B cell (primary cell): ENCODE results near the gene MAP4K2. TPM values are rescaled to one million over a fixed set of nuclear protein-coding genes. Genes with fewer than 3 reads are reported as not detected.

Experiments
- ATAC-seq: fragments of 200-7000 bp; cut with Tn5 transposase; one replicate; pipeline ENCODE4 v1.10.0; 2021; ENCODE audit warnings: low read depth, mild to moderate bottlenecking, moderate number of reproducible peaks, moderate library complexity
- CTCF ChIA-PET: fragments of 350-600 bp; sonication (Branson Sonifier 250); formaldehyde crosslinking; loops from one replicate; lab custom pipeline; 2021; ENCODE audit warnings: antibody characterized with exemption, inconsistent platforms; lab: Charles Lee
- POLR2A ChIA-PET: fragments of 350-600 bp; sonication (Branson Sonifier 250); formaldehyde crosslinking; loops from one replicate; lab custom pipeline; 2021; ENCODE audit warnings: antibody characterized with exemption; lab: Charles Lee
- DNase-seq: peaks from one replicate; pipeline ENCODE4 v3.0.0; 2013
- H2AFZ ChIP-seq: 2 replicates; pipeline ENCODE4 v1.6.1; 2012; ENCODE audit warnings: mild to moderate bottlenecking, low read depth, low read length; ENCODE audit not compliant: insufficient read depth, poor library complexity, severe bottlenecking
- H3K27ac ChIP-seq, 2 donors: 1 replicate in 1 of 2; 2 replicates in 1 of 2; pipeline ENCODE4 v1.5.1; 2012 to 2013; ENCODE audit warnings: low read length in 2 of 2, mild to moderate bottlenecking in 2 of 2, moderate library complexity in 1 of 2
- H3K27me3 ChIP-seq, 4 experiments: fragments of 200-600 bp in 1 of 4; sonication (generic) in 1 of 4; replicated peaks in 1 of 4; 1 replicate in 2 of 4; 2 replicates in 2 of 4; pipeline versions ENCODE4 v1.6.1 to v1.7.0; 2013 to 2016; ENCODE audit warnings: low read length in 3 of 4, mild to moderate bottlenecking in 2 of 4, mixed read lengths in 1 of 4, moderate library complexity in 1 of 4; ENCODE audit not compliant: insufficient read depth in 4 of 4, control insufficient read depth in 3 of 4; ENCODE audit errors: control extremely low read depth in 1 of 4
- H3K36me3 ChIP-seq, 2 experiments: replicated peaks in 1 of 2; 1 replicate in 1 of 2; 2 replicates in 1 of 2; pipeline versions ENCODE4 v1.6.1 to v1.7.1; 2013; ENCODE audit warnings: low read length in 1 of 2; ENCODE audit not compliant: insufficient read depth in 2 of 2, control insufficient read depth in 1 of 2; ENCODE audit errors: control extremely low read depth in 1 of 2, extremely low read depth in 1 of 2
- H3K4me1 ChIP-seq, 2 donors: fragments of 200-600 bp in 1 of 2; sonication (generic) in 1 of 2; 1 replicate in 1 of 2; 2 replicates in 1 of 2; pipeline versions ENCODE4 v1.5.1 to v1.6.1; 2013 to 2017; ENCODE audit warnings: low read length in 2 of 2; ENCODE audit not compliant: control insufficient read depth in 2 of 2, insufficient read depth in 2 of 2
- H3K4me2 ChIP-seq: replicated peaks from 2 replicates; pipeline ENCODE3; 2012; ENCODE audit warnings: mild to moderate bottlenecking, low read depth, low read length; ENCODE audit not compliant: poor library complexity, severe bottlenecking
- H3K4me3 ChIP-seq, 5 experiments: fragments of 200-600 bp in 1 of 5; sonication (generic) in 1 of 5; 1 replicate in 3 of 5; 2 replicates in 2 of 5; pipeline versions ENCODE4 v1.5.1 to v1.7.0; 2011 to 2016; ENCODE audit warnings: low read length in 4 of 5, mild to moderate bottlenecking in 4 of 5, low read depth in 2 of 5, control low read depth in 1 of 5, moderate library complexity in 1 of 5; ENCODE audit not compliant: insufficient read depth in 1 of 5; ENCODE audit errors: control extremely low read depth in 1 of 5, extremely low read depth in 1 of 5
- H3K79me2 ChIP-seq: fragments of 200-600 bp; sonication (generic); one replicate; pipeline ENCODE4 v1.6.0; 2016; ENCODE audit warnings: low read length; ENCODE audit not compliant: control insufficient read depth, insufficient read depth
- H3K9ac ChIP-seq: fragments of 200-600 bp; sonication (generic); 2 replicates; pipeline ENCODE4 v1.6.1; 2017; ENCODE audit warnings: mild to moderate bottlenecking, low read length, moderate library complexity
- H3K9me3 ChIP-seq, 3 donors: one replicate each; pipeline versions ENCODE4 v1.6.1 to v1.7.1; 2013; ENCODE audit warnings: low read length in 2 of 3; ENCODE audit not compliant: control insufficient read depth in 2 of 3, insufficient read depth in 1 of 3; ENCODE audit errors: control extremely low read depth in 1 of 3
- H4K20me1 ChIP-seq: 2 replicates; pipeline ENCODE4 v1.6.0; 2012; ENCODE audit warnings: mild to moderate bottlenecking, low read length; ENCODE audit not compliant: insufficient read depth, control insufficient read depth, poor library complexity, severe bottlenecking
- H3K27ac Mint-ChIP-seq: one replicate; pipeline ENCODE4 v1.8.0; 2021; ENCODE audit warnings: mixed read lengths
- H3K27me3 Mint-ChIP-seq: one replicate; pipeline ENCODE4 v1.8.0; 2021; ENCODE audit warnings: mixed read lengths
- H3K4me1 Mint-ChIP-seq: one replicate; pipeline ENCODE4 v1.8.0; 2021; ENCODE audit warnings: mixed read lengths
- H3K4me3 Mint-ChIP-seq: one replicate; pipeline ENCODE4 v1.8.0; 2021; ENCODE audit warnings: mixed read lengths
- H3K9me3 Mint-ChIP-seq: one replicate; pipeline ENCODE4 v1.8.0; 2022; ENCODE audit warnings: mixed read lengths; ENCODE audit not compliant: insufficient read depth
- EZH2 ChIP-seq: IDR thresholded peaks from 2 replicates; pipeline ENCODE4 v1.6.1; 2012; ENCODE audit warnings: borderline replicate concordance, low read depth, mild to moderate bottlenecking, moderate library complexity, low read length; ENCODE audit not compliant: insufficient read depth, poor library complexity, severe bottlenecking
- WGBS: methylation state at CpG from one replicate; pipeline ENCODE4 v1.1.5; 2013; ENCODE audit warnings: missing lambda C conversion rate; ENCODE audit not compliant: insufficient coverage; 5-methylcytosine and 5-hydroxymethylcytosine counted together
- intact Hi-C: fragments of 100-400 bp; cut with micrococcal nuclease; formaldehyde crosslinking; loops from one replicate; pipeline ENCODE4 v1.10.0; 2022
- polyA plus RNA-seq: library from polyadenylated mRNA; depleted of rRNA; stranded (reverse); fragments of >200 nt; gene quantifications from 2 replicates; pipeline ENCODE4 v1.2.3, GENCODE V29; 2012
- total RNA-seq, 2 donors: library from RNA; stranded (reverse); fragments of 120-200 nt in 1 of 2; gene quantifications; 1 replicate in 1 of 2; 2 replicates in 1 of 2; pipeline versions ENCODE4 v1.2.3 to v1.2.4, GENCODE V29; 2013 to 2022
- TF ChIP-seq, protein P1 (sequence below): fragments of 200-600 bp; IDR thresholded peaks from one replicate; pipeline ENCODE4 v1.8.0; 2022; ENCODE audit warnings: antibody characterized with exemption, mild to moderate bottlenecking

Gene MAP4K2
- total and polyA plus RNA-seq, 2 donors (not counting 1 experiment from before 2014, with no cell fraction given) = 118 to 163 TPM

DNA sequence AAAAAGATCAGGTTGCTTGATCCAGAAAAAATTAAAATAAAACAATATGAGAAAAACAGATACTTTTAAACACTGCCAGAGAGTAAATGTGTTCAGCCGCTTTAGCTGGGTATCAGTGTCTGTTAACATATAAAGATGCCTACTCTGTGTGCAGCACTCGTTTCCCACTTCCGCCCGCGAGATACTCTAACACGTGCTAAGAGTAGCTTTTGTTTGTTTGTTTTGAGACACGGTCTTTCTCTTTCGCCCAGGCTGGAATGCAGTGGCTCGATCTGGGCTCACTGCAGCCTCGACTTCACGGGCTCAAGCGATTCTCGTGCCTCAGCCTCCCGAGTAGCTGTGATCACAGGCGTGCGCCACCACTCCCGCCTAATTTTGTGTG is 7.9 kb upstream of the MAP4K2 start:
- intact Hi-C loops = loop anchor here (1.0 to 2.0 kb wide), 5 partner anchors 9 to 78 kb away; partner anchors contain the start of genes CDC42BPG and RASGRP2

More for the DNA sequence above, 7.9 kb upstream of the MAP4K2 start:
- peak overlapping the region; percentile 63 to 79 for H3K27ac ChIP-seq
- Mint-ChIP-seq H3K27me3 (no peaks in the 10 kb centered on the region), H3K4me1 (peaks cover 34% of the 10 kb centered on the region), H3K27ac (peak overlapping the region; percentile 95), H3K4me3 (peak overlapping the region; percentile 98), H3K9me3 (no peaks in the 10 kb centered on the region)
- peak overlapping the region; percentile 99 for H2AFZ ChIP-seq
- ATAC-seq (peak; percentile 19), DNase-seq (no peak)
- H4K20me1 ChIP-seq = peaks cover 11% of the 10 kb centered on the region
- H3K9ac ChIP-seq = peak overlapping the region; percentile 90
- H3K4me1 ChIP-seq = peaks cover 15 to 32% of the 10 kb centered on the region in 2 donors
- peak overlapping the region; percentile 95 for H3K4me2 ChIP-seq
- H3K27me3 ChIP-seq = no peaks in the 10 kb centered on the region
- H3K36me3 ChIP-seq = peaks cover 0 to 16% of the 10 kb centered on the region in 2 experiments
- peak overlapping the region; percentile 36 to 99 (median 86) for H3K4me3 ChIP-seq
- ChIA-PET POLR2A (interaction anchor here (0.5 to 2.6 kb wide), 11 partner anchors 8 to 217 kb away, joined by 3 to 16 read pairs (median 4); partner anchors contain the start of genes MAP4K2, RASGRP2 and SF1), CTCF (interaction anchor here (0.8 to 1.6 kb wide), 7 partner anchors 11 to 68 kb away, joined by 3 to 7 read pairs (median 5); partner anchors contain the start of genes CDC42BPG and SF1)
- H3K79me2 ChIP-seq = peaks cover 36% of the 10 kb centered on the region
- WGBS = 0% methylated on average over 3 of the region's 17 CpGs
- H3K9me3 ChIP-seq = no peaks in the 10 kb centered on the region
- TF ChIP-seq, protein P1, sequence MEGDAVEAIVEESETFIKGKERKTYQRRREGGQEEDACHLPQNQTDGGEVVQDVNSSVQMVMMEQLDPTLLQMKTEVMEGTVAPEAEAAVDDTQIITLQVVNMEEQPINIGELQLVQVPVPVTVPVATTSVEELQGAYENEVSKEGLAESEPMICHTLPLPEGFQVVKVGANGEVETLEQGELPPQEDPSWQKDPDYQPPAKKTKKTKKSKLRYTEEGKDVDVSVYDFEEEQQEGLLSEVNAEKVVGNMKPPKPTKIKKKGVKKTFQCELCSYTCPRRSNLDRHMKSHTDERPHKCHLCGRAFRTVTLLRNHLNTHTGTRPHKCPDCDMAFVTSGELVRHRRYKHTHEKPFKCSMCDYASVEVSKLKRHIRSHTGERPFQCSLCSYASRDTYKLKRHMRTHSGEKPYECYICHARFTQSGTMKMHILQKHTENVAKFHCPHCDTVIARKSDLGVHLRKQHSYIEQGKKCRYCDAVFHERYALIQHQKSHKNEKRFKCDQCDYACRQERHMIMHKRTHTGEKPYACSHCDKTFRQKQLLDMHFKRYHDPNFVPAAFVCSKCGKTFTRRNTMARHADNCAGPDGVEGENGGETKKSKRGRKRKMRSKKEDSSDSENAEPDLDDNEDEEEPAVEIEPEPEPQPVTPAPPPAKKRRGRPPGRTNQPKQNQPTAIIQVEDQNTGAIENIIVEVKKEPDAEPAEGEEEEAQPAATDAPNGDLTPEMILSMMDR = no peak
- TF ChIP-seq EZH2 = no peak
